AG09319 (cell line): ENCODE data around the gene TPSG1.
"Not testable (repeated sequence)": the region's sequence is repeated elsewhere in the genome, so short reads cannot be mapped to it uniquely, and the experiment has no call there.

Source experiments
- DNase-seq: peaks from one replicate; pipeline ENCODE4 v3.0.0-alpha.2; 2010; ENCODE audit warnings: low read depth; ENCODE audit errors: extremely low read depth
- TF ChIP-seq, protein P1 (sequence below): IDR thresholded peaks from 2 replicates; pipeline ENCODE4 v1.5.1; 2011; ENCODE audit warnings: low read depth, mild to moderate bottlenecking, inconsistent platforms, low read length, moderate library complexity

Gene TPSG1

DNA sequence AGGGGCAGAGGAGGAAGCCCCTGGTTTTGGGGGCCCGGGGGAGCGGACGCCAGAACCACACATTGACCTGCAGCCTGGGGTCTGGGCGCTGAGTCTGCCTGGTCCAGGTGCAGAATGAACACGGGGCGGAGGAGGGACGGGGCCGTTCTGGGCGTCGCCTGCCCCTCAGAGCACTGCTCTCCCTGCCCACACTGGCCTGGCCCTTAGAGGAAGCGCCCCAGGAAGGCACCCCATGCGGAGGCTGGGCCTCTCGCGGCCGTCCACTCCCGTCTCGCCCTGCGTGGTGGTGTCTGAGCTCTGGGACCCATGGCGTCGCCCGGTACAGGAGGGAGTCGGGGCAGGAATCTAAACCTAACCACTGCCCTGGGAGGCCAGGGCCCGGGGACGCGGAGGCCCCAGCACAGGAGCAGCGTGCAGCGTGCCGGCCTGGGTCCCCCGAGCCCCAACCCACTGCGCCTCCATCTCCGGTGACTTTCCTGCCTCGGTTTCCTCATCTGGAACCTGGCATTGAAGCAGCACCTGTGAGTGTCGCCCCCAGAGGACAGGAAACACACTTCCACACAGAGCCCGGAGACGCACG, 35.1 kb upstream of the TPSG1 start:
- TF ChIP-seq, protein P1, sequence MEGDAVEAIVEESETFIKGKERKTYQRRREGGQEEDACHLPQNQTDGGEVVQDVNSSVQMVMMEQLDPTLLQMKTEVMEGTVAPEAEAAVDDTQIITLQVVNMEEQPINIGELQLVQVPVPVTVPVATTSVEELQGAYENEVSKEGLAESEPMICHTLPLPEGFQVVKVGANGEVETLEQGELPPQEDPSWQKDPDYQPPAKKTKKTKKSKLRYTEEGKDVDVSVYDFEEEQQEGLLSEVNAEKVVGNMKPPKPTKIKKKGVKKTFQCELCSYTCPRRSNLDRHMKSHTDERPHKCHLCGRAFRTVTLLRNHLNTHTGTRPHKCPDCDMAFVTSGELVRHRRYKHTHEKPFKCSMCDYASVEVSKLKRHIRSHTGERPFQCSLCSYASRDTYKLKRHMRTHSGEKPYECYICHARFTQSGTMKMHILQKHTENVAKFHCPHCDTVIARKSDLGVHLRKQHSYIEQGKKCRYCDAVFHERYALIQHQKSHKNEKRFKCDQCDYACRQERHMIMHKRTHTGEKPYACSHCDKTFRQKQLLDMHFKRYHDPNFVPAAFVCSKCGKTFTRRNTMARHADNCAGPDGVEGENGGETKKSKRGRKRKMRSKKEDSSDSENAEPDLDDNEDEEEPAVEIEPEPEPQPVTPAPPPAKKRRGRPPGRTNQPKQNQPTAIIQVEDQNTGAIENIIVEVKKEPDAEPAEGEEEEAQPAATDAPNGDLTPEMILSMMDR, result no peak

GRCh38 chr16:1259760-1260068, 34.6 kb upstream of the TPSG1 start:
- TF ChIP-seq, protein P1, result no peak

More for the DNA sequence above, 35.1 kb upstream of the TPSG1 start:
- DNase-seq, result no peak

GRCh38 chr16:1258906-1259759, 34.1 kb upstream of the TPSG1 start:
- DNase-seq, result no peak
- TF ChIP-seq, protein P1, result no peak

More at GRCh38 chr16:1259760-1260068, 34.6 kb upstream of the TPSG1 start:
- DNase-seq, result no peak

DNA sequence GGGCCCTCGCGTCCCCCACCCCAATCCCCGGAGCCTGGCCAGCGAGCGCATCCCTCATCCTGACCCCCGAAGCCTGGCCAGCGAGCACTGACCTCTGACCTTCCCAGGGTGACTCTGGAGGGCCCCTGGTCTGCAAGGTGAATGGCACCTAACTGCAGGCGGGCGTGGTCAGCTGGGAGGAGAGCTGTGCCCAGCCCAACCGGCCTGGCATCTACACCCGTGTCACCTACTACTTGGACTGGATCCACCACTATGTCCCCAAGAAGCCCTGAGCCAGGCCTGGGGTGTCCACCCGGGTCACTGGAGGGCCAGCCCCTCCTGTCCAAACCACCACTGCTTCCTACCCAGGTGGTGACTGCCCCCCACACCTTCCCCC, 33.1 kb upstream of the TPSG1 start:
- TF ChIP-seq, protein P1, result no peak

GRCh38 chr16:1257561-1258224, 32.6 kb upstream of the TPSG1 start:
- no peak for DNase-seq
- TF ChIP-seq, protein P1, result no peak

More for the DNA sequence above, 33.1 kb upstream of the TPSG1 start:
- DNase-seq, result no peak

DNA sequence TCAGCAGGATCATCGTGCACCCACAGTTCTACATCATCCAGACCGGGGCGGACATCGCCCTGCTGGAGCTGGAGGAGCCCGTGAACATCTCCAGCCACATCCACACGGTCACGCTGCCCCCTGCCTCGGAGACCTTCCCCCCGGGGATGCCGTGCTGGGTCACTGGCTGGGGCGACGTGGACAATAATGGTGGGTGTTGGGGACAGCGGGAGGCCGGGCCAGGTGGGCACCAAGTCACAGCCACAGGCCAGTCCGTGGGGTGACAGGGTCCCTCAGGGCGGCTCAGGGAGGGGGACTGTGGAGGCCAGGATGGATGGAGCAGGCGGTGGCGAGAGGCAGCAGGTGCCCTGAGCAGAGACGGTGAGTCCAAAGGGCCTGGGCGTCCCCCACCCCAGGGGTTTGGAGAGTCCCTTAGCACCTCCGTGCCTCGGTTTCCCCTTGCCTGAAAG, 31.8 kb upstream of the TPSG1 start:
- DNase-seq, result no peak
- TF ChIP-seq, protein P1, result no peak

DNA sequence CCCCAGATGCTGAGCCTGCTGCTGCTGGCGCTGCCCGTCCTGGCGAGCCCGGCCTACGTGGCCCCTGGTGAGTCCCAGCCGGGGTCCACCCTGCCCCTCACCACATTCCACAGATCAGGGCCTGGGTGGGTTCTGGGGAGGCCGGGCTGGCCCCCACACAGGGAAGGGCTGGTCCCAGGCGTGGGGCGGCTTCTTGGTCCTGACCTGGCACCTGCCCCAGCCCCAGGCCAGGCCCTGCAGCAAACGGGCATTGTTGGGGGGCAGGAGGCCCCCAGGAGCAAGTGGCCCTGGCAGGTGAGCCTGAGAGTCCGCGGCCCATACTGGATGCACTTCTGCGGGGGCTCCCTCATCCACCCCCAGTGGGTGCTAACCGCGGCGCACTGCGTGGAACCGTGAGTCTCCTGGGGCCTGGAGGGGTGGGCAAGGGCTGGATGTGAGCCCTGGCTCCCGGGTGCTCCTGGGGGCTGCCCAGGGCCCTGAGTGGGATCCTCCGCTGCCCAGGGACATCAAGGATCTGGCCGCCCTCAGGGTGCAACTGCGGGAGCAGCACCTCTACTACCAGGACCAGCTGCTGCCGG, 31.3 kb upstream of the TPSG1 start:
- DNase-seq, result not testable (repeated sequence)

- DNase-seq, result not testable (repeated sequence)
These were observed 30.4 kb upstream of the TPSG1 start, which contains the start of gene TPSD1 for GRCh38 chr16:1255276-1256122. TPSD1 (plus strand) TSS chr16:1256069; CDS start chr16:1256281, 212 bp downstream.

DNA sequence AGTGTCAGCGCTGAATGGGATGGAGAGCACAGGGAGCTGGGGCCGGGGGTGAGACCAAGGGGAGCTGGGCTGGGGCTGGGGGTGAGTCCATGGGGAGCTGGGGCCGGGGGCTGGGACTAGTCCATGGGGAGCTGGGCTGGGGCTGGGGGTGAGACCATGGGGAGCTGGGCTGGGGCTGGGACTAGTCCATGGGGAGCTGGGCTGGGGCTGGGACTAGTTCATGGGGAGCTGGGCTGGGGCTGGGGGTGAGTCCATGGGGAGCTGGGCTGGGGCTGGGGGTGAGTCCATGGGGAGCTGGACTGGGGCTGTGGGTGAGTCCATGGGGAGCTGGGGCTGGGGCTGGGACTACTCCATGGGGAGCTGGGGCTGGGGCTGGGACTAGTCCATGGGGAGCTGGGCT, 29.8 kb upstream of the TPSG1 start:
- not testable (repeated sequence) for DNase-seq

- DNase-seq, result not testable (repeated sequence)
These were observed 28.8 kb upstream of the TPSG1 start for GRCh38 chr16:1253701-1254364.
